ENCODE data around the gene PLCL2. TPM values are rescaled to one million over a fixed set of nuclear protein-coding genes. Genes with fewer than 3 reads are reported as not detected.

PLCL2 gene
- total RNA-seq, 1 experiment from 2014 or later = 0.92 TPM

GRCh38 chr3:17135696-17136095 is 250.9 kb downstream of the PLCL2 start:
- ChIA-PET POLR2A (ENCODE audit: low non-redundant PET) (no interaction called here), CTCF (no interaction called here)
- intact Hi-C loops (cut with micrococcal nuclease; ENCODE audit: unreplicated experiment) = no loop called here
- Histone ChIP-seq H3K27ac (ENCODE audit: low read depth, low read length, poor library complexity, severe bottlenecking) (no peak overlapping the region), H3K4me1 (ENCODE audit: insufficient read depth, low read length, poor library complexity, severe bottlenecking) (no peaks in the 10 kb centered on the region), H3K4me3 (ENCODE audit: low read depth, low read length, poor library complexity, severe bottlenecking) (no peak overlapping the region), H3K36me3 (ENCODE audit: insufficient read depth, low read length, poor library complexity, severe bottlenecking) (no peaks in the 10 kb centered on the region), H3K27me3 (replicated peaks; ENCODE audit: insufficient read depth, low read depth, low read length, poor library complexity) (no peaks in the 10 kb centered on the region), H3K9me3 (ENCODE audit: low read depth, low read length, poor library complexity, severe bottlenecking) (no peaks in the 10 kb centered on the region)
- no peak for TF ChIP-seq CTCF (conservative IDR thresholded peaks at IDR 0.05; ENCODE audit: low read depth, low read length)
- no peak for TF ChIP-seq EZH2 (IDR thresholded peaks at IDR 0.05; ENCODE audit: borderline replicate concordance, low read depth, low read length, poor library complexity, severe bottlenecking)
- DNase-seq (ENCODE audit: low spot score) = no peak
- no TSS peak for BruUV-seq (replicated peaks)

- intact Hi-C loops (cut with micrococcal nuclease; ENCODE audit: unreplicated experiment) = no loop called here
- POLR2A ChIA-PET (ENCODE audit: low non-redundant PET) = no interaction called here
- no peaks in the 10 kb centered on the region for H3K4me1 ChIP-seq (ENCODE audit: insufficient read depth, low read length, poor library complexity, severe bottlenecking)
Measured at GRCh38 chr3:17136136-17136721, 251.5 kb downstream of the PLCL2 start.

GRCh38 chr3:17137321-17137826 is 252.6 kb downstream of the PLCL2 start:
- no TSS peak for BruUV-seq (replicated peaks)

More at GRCh38 chr3:17136136-17136721, 251.5 kb downstream of the PLCL2 start:
- no TSS peak for BruUV-seq (replicated peaks)
- CTCF ChIA-PET = no interaction called here
- DNase-seq (ENCODE audit: low spot score) = no peak
- Histone ChIP-seq H3K27me3 (replicated peaks; ENCODE audit: insufficient read depth, low read depth, low read length, poor library complexity) (no peaks in the 10 kb centered on the region), H3K36me3 (ENCODE audit: insufficient read depth, low read length, poor library complexity, severe bottlenecking) (no peaks in the 10 kb centered on the region), H3K4me3 (ENCODE audit: low read depth, low read length, poor library complexity, severe bottlenecking) (no peak overlapping the region), H3K27ac (ENCODE audit: low read depth, low read length, poor library complexity, severe bottlenecking) (no peak overlapping the region), H3K9me3 (ENCODE audit: low read depth, low read length, poor library complexity, severe bottlenecking) (no peaks in the 10 kb centered on the region)
- TF ChIP-seq CTCF (conservative IDR thresholded peaks at IDR 0.05; ENCODE audit: low read depth, low read length) = no peak
- TF ChIP-seq EZH2 (IDR thresholded peaks at IDR 0.05; ENCODE audit: borderline replicate concordance, low read depth, low read length, poor library complexity, severe bottlenecking) = no peak

More at GRCh38 chr3:17137321-17137826, 252.6 kb downstream of the PLCL2 start:
- TF ChIP-seq EZH2 (IDR thresholded peaks at IDR 0.05; ENCODE audit: borderline replicate concordance, low read depth, low read length, poor library complexity, severe bottlenecking) = no peak
- TF ChIP-seq CTCF (conservative IDR thresholded peaks at IDR 0.05; ENCODE audit: low read depth, low read length) = no peak
- DNase-seq (ENCODE audit: low spot score) = no peak
- Histone ChIP-seq H3K4me3 (ENCODE audit: low read depth, low read length, poor library complexity, severe bottlenecking) (no peak overlapping the region), H3K9me3 (ENCODE audit: low read depth, low read length, poor library complexity, severe bottlenecking) (no peaks in the 10 kb centered on the region), H3K36me3 (ENCODE audit: insufficient read depth, low read length, poor library complexity, severe bottlenecking) (no peaks in the 10 kb centered on the region), H3K27me3 (replicated peaks; ENCODE audit: insufficient read depth, low read depth, low read length, poor library complexity) (no peaks in the 10 kb centered on the region), H3K27ac (ENCODE audit: low read depth, low read length, poor library complexity, severe bottlenecking) (no peak overlapping the region), H3K4me1 (ENCODE audit: insufficient read depth, low read length, poor library complexity, severe bottlenecking) (no peaks in the 10 kb centered on the region)
- ChIA-PET CTCF (no interaction called here), POLR2A (ENCODE audit: low non-redundant PET) (no interaction called here)
- intact Hi-C loops (cut with micrococcal nuclease; ENCODE audit: unreplicated experiment) = no loop called here
